Muscle of leg (tissue), 11 donors: ENCODE results near the gene PLEKHM2. TPM values are rescaled to one million over a fixed set of nuclear protein-coding genes. Genes with fewer than 3 reads are reported as not detected.

ENCODE experiments used
- DNase-seq: peaks from one replicate; pipeline ENCODE4 v3.0.0; 2013
- H3K27ac ChIP-seq: one replicate; pipeline ENCODE4 v1.5.1; 2013; ENCODE audit warnings: mild to moderate bottlenecking, low read length, control low read depth
- H3K27me3 ChIP-seq: one replicate; pipeline ENCODE4 v1.6.1; 2013; ENCODE audit warnings: low read length; ENCODE audit not compliant: control insufficient read depth, insufficient read depth
- H3K36me3 ChIP-seq: one replicate; pipeline ENCODE4 v1.6.1; 2013; ENCODE audit warnings: low read length; ENCODE audit not compliant: control insufficient read depth, insufficient read depth
- H3K4me1 ChIP-seq: one replicate; pipeline ENCODE4 v1.6.1; 2013; ENCODE audit warnings: low read length; ENCODE audit not compliant: control insufficient read depth, insufficient read depth
- H3K4me3 ChIP-seq: one replicate; pipeline ENCODE4 v1.5.1; 2013; ENCODE audit warnings: low read length, control low read depth
- H3K9me3 ChIP-seq: replicated peaks from 2 replicates; pipeline ENCODE4 v1.6.1; 2013; ENCODE audit warnings: low read depth, low read length; ENCODE audit not compliant: control insufficient read depth
- WGBS: methylation state at CpG from one replicate; pipeline ENCODE4 v1.1.5; 2013; ENCODE audit warnings: missing lambda C conversion rate; ENCODE audit not compliant: insufficient coverage; 5-methylcytosine and 5-hydroxymethylcytosine counted together
- polyA plus RNA-seq, 8 donors: library from polyadenylated mRNA; unstranded; fragments of 120-200 nt; gene quantifications; one replicate each; pipeline versions ENCODE4 v1.2.1 to v1.2.3, GENCODE V29; 2013; ENCODE audit warnings: inconsistent platforms in 1 of 8, low replicate concordance in 1 of 8; ENCODE audit not compliant: insufficient read length in 8 of 8, insufficient read depth in 1 of 8
- total RNA-seq: library from RNA; stranded (reverse); fragments of 120-200 nt; gene quantifications from one replicate; pipeline ENCODE4 v1.2.4, GENCODE V29; 2013

PLEKHM2 gene
- total and polyA plus RNA-seq, 9 donors: 29.9 to 55.6 (median 50.2) TPM

- Histone ChIP-seq H3K27ac (peak within 1 kb of the TSS; percentile 78), H3K36me3 (peaks cover 43% of the 10 kb centered on the region), H3K9me3 (no peaks in the 10 kb centered on the region), H3K4me3 (no peak within 1 kb of the TSS), H3K4me1 (peaks cover 56% of the 10 kb centered on the region), H3K27me3 (no peaks in the 10 kb centered on the region)
- peak; percentile 88 for DNase-seq
- WGBS: 68% methylated on average over 32 of the region's 35 CpGs
Observed at GRCh38 chr1:15736038-15736891, 52.1 kb downstream of the PLEKHM2 start, which contains the start of gene SLC25A34. Gene SLC25A34 (plus strand): TSS chr1:15736258. CDS start chr1:15736486, 228 bp downstream.

DNA sequence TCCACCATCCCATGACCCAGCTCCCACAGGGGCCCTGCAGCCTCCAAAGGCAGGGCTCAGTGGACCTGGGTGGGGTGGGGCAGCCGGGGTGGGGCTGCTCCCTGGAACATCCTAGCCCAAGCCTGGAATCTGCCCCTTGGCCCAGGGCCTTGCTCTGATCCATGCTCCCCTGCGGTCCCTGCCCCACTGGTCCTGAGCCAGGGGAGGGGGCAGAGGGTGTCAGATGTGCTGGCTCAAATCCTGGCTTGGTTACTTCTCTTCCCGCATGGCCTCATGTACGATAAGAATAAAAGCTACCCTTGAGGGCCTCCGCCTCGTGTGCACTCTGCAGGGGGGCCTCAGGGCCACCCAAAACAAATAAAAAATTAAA is 52.8 kb downstream of the PLEKHM2 start:
- H3K9me3 ChIP-seq: no peaks in the 10 kb centered on the region
- peaks cover 61% of the 10 kb centered on the region for H3K4me1 ChIP-seq
- no peaks in the 10 kb centered on the region for H3K27me3 ChIP-seq
- H3K4me3 ChIP-seq: no peak overlapping the region
- peak overlapping the region; percentile 77 for H3K27ac ChIP-seq
- DNase-seq: no peak
- WGBS: 13% methylated on average over 1 of the region's 6 CpGs
- H3K36me3 ChIP-seq: peaks cover 37% of the 10 kb centered on the region

DNA sequence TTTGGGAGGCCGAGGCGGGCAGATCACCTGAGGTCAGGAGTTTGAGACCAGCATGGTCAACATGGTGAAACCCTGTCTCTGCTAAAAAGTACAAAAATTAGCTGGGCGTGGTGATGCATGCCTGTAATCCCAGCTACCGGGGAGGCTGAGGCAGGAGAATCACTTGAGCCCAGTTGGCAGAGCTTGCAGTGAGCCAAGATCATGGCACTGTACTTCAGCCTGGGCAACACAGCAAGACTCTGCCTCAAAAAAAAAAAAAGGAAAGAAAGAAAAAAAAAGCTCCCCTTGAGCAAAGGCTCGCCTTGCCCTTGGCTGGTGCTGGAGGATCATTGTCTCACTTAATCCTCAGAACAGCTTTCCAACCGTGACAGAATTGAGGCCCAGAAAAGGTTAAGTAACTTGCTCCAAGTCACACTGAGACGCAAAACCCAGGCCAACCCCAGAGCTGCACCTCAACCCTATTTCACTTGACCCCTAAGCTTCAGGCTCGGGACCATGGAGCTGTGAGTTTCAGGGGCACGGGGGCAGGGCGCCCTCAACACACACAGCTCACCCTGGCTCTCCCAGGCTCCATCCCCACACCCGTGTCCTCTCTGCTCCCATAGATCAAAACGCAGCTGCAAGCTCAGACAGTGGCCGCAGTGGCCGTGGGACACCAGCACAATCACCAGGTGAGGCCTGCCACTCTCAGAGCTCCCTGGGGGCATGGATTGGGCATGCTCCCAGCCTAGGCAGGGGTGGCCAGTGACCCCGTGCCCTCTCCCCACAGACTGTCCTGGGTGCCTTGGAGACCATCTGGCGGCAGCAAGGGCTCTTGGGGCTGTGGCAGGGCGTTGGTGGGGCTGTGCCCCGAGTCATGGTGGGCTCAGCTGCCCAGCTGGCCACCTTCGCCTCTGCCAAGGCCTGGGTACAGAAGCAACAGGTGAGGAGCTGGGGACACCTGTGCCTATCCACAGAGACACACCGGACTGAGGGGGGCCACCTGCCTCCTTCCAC is 53.5 kb downstream of the PLEKHM2 start:
- Histone ChIP-seq H3K36me3 (peaks cover 30% of the 10 kb centered on the region), H3K9me3 (no peaks in the 10 kb centered on the region), H3K27ac (no peak overlapping the region), H3K27me3 (no peaks in the 10 kb centered on the region), H3K4me1 (peaks cover 61% of the 10 kb centered on the region), H3K4me3 (no peak overlapping the region)
- DNase-seq: no peak
- 63% methylated on average over 17 of the region's 20 CpGs for WGBS

DNA sequence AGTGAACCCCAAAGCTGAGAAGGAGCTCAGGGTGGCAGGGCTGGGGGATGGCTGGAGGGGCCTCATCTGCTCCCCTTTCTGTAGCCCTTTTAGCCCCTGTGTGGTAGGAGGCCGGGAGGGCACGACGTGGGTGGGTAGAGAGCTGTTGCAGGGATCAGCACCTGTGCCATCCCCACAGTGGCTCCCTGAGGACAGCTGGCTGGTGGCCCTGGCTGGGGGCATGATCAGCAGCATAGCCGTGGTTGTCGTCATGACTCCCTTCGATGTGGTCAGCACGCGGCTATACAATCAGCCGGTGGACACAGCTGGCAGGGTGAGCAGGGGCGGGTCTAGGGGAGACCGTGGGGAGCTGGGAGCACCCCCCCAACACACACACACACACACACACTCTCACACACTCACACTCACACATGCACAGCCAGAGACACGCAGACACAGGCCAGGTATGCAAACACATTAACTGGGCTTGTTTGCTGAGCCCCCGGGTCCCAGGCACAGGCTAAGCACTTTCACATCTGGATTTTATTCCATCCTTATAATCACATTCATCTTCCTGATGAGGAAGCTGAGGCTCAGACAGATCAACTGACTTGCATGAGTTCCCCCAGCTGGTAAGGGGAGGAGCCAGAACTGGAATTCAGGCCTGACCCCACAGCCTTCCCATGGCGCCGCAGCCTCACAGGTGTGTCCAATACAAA is 54.4 kb downstream of the PLEKHM2 start:
- Histone ChIP-seq H3K27me3 (no peaks in the 10 kb centered on the region), H3K27ac (no peak overlapping the region), H3K36me3 (peaks cover 20% of the 10 kb centered on the region), H3K4me3 (no peak overlapping the region), H3K4me1 (peaks cover 61% of the 10 kb centered on the region), H3K9me3 (no peaks in the 10 kb centered on the region)
- DNase-seq: no peak
- 46% methylated on average over 6 of the region's 15 CpGs for WGBS

DNA sequence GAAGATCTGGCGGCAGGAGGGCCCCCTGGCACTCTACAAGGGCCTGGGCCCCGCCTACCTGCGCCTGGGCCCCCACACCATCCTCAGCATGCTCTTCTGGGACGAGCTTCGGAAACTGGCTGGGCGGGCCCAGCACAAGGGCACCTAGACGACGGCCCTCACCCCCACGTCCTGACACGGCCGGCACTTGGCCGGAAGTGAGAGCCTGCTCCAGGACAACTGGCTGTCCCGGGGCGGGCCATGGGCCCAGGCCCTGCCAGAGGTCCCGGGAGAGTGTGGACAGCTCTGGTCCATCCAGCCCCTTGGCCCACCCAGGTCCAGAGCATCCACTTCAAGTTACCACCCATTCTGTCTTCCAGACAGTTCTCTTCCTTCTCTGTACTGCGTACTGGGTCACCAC is 55.1 kb downstream of the PLEKHM2 start:
- no peak overlapping the region for H3K27ac ChIP-seq
- no peak for DNase-seq
- no peak overlapping the region for H3K4me3 ChIP-seq
- 72% methylated on average over 15 of the region's 16 CpGs for WGBS
- no peaks in the 10 kb centered on the region for H3K27me3 ChIP-seq
- H3K36me3 ChIP-seq: peaks cover 14% of the 10 kb centered on the region
- no peaks in the 10 kb centered on the region for H3K9me3 ChIP-seq
- peaks cover 59% of the 10 kb centered on the region for H3K4me1 ChIP-seq

- DNase-seq: no peak
- Histone ChIP-seq H3K36me3 (peaks cover 9% of the 10 kb centered on the region), H3K9me3 (no peaks in the 10 kb centered on the region), H3K4me1 (peaks cover 54% of the 10 kb centered on the region), H3K27me3 (no peaks in the 10 kb centered on the region), H3K27ac (no peak overlapping the region), H3K4me3 (no peak overlapping the region)
- WGBS: 79% methylated on average over 7 of the region's 7 CpGs
Observed at GRCh38 chr1:15739745-15740144, 55.6 kb downstream of the PLEKHM2 start.

DNA sequence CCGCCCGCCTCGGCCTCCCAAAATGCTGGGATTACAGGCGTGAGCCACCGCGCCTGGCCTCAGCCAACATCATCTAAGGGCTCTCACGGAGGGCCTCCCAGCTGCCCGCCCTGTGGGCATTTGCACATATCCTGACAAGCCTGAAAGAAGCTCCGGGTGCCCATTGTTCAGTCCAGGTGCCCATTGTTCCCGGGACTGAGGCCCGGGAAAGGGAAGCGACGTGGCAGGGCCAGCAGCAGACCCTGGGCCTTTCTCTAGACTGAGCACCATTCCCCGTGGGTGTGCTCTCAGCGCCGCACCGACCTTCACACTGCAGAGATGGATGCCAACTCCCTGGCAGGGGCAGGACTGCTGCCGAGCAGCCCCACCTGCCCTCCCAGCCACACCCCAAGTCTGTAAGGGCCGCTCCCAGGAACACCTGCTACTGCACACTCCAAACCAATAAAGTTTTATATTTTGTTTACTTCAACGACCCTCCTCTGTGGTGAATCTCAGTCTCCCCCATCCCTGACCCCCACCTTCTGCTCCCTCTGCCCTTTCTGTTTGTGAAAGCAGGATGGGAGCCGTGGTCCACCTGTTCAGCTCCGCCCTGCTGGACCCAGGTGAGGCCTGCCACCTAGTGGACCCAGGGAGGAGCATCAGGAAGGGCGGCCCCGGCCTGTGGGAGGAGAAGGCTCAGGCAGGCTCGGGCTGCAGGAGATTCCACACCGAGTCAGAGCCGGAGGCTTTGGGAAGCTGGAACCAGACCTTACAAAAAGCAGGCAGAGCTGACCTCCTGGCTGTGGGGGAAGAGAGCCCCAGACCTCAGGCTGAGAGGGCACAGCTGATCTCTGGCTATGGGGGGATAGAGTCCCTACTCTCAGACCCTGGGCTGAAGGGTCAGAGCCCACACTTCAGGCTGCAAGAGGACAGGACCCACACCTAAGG is 57.1 kb downstream of the PLEKHM2 start:
- peak; percentile 66 for DNase-seq
- H3K36me3 ChIP-seq: peaks cover 3% of the 10 kb centered on the region
- WGBS: 56% methylated on average over 25 of the region's 27 CpGs
- H3K27me3 ChIP-seq: no peaks in the 10 kb centered on the region
- H3K4me3 ChIP-seq: no peak overlapping the region
- H3K9me3 ChIP-seq: no peaks in the 10 kb centered on the region
- H3K4me1 ChIP-seq: peaks cover 40% of the 10 kb centered on the region
- no peak overlapping the region for H3K27ac ChIP-seq

GRCh38 chr1:15742339-15742801 is 58.2 kb downstream of the PLEKHM2 start, which contains the start of gene TMEM82:
Gene TMEM82 (plus strand): TSS chr1:15742499. CDS start chr1:15742560, 61 bp downstream.
- H3K27ac ChIP-seq: no peak within 1 kb of the TSS

More at GRCh38 chr1:15742339-15742801, 58.2 kb downstream of the PLEKHM2 start, which contains the start of gene TMEM82:
- no peaks in the 10 kb centered on the region for H3K27me3 ChIP-seq
- no peaks in the 10 kb centered on the region for H3K9me3 ChIP-seq
- peaks cover 28% of the 10 kb centered on the region for H3K4me1 ChIP-seq
- WGBS: 17% methylated on average over 14 of the region's 14 CpGs
- peaks cover 3% of the 10 kb centered on the region for H3K36me3 ChIP-seq
- no peak for DNase-seq
- no peak within 1 kb of the TSS for H3K4me3 ChIP-seq
